HG03135 (cell line): ENCODE data around the gene PNLDC1.
"Not testable (repeated sequence)": the region's sequence is repeated elsewhere in the genome, so short reads cannot be mapped to it uniquely, and the experiment has no call there.

Experiments
- ATAC-seq: cut with Tn5 transposase; IDR thresholded peaks from one replicate; pipeline ENCODE4 v1.9.1; 2021; ENCODE audit warnings: mild to moderate bottlenecking, moderate library complexity; ENCODE audit not compliant: unreplicated experiment

The PNLDC1 gene

GRCh38 chr6:159819098-159819497, 19.0 kb downstream of the PNLDC1 start:
- no peak for ATAC-seq

- ATAC-seq = no peak
Measured at GRCh38 chr6:159819932-159820640, 20.0 kb downstream of the PNLDC1 start.

- no peak for ATAC-seq
Measured at GRCh38 chr6:159821122-159821521, 21.0 kb downstream of the PNLDC1 start.

GRCh38 chr6:159821726-159822125, 21.6 kb downstream of the PNLDC1 start:
- ATAC-seq = no peak

GRCh38 chr6:159823953-159824352, 23.9 kb downstream of the PNLDC1 start:
- no peak for ATAC-seq

- not testable (repeated sequence) for ATAC-seq
Measured at GRCh38 chr6:159824690-159825089, 24.6 kb downstream of the PNLDC1 start.

- no peak for ATAC-seq
Measured at GRCh38 chr6:159826004-159826403, 25.9 kb downstream of the PNLDC1 start.

GRCh38 chr6:159826968-159827647, 27.0 kb downstream of the PNLDC1 start:
- no peak for ATAC-seq

- no peak for ATAC-seq
Measured at GRCh38 chr6:159828074-159828473, 28.0 kb downstream of the PNLDC1 start.

GRCh38 chr6:159829526-159829925, 29.4 kb downstream of the PNLDC1 start:
- no peak for ATAC-seq

- no peak for ATAC-seq
Measured at GRCh38 chr6:159830501-159831372, 30.7 kb downstream of the PNLDC1 start.

- no peak for ATAC-seq
Measured at GRCh38 chr6:159831373-159831679, 31.2 kb downstream of the PNLDC1 start.

- no peak for ATAC-seq
Measured at GRCh38 chr6:159832946-159833345, 32.9 kb downstream of the PNLDC1 start.

- no peak for ATAC-seq
Measured at GRCh38 chr6:159833556-159833955, 33.5 kb downstream of the PNLDC1 start.

- ATAC-seq = no peak
Measured at GRCh38 chr6:159833997-159834603, 34.0 kb downstream of the PNLDC1 start.

GRCh38 chr6:159836718-159837490, 36.8 kb downstream of the PNLDC1 start:
- no peak for ATAC-seq

- ATAC-seq = no peak
Measured at GRCh38 chr6:159837511-159837910, 37.4 kb downstream of the PNLDC1 start.

GRCh38 chr6:159838020-159838744, 38.1 kb downstream of the PNLDC1 start:
- no peak for ATAC-seq

GRCh38 chr6:159842035-159842434, 42.0 kb downstream of the PNLDC1 start:
- no peak for ATAC-seq
